Left cardiac atrium (tissue), 2 donors: ENCODE measurements around the gene GPN1. TPM values are rescaled to one million over a fixed set of nuclear protein-coding genes. Genes with fewer than 3 reads are reported as not detected.

Experiments used
- total RNA-seq, 2 donors: library from RNA; stranded (reverse); fragmentation: NEBNext Ultra II Directional; extraction: Animal tissue kit (Norgen Biotek cat#: 25700); gene quantifications; one replicate each; pipeline ENCODE4 v1.2.1, GENCODE V29; 2021
- donor health status: DM: no; HTN: yes; CAD: no; lungs with severe emphysema.
- donor health status: DM: yes; HTN: yes; CAD: no.

Gene GPN1
- total RNA-seq, 2 donors from 2014 or later, result 19.7 to 20.6 TPM

Other genes with a start within 250 kb of the GPN1 start
- gene ZNF513, start 248.3 kb upstream of the GPN1 start, total RNA-seq, result 10 to 100 TPM in 1 of 2 donors, 1 to 10 TPM in 1; 9.4 to 11.9 TPM
- 10 to 100 TPM; 35.2 to 42.1 TPM for gene PPM1G, start 219.5 kb upstream of the GPN1 start, total RNA-seq
- gene NRBP1, start 200.4 kb upstream of the GPN1 start, total RNA-seq, result 10 to 100 TPM; 50.5 to 58.7 TPM
- not detected for gene KRTCAP3, start 186.7 kb upstream of the GPN1 start, total RNA-seq
- gene IFT172, start 139.3 kb upstream of the GPN1 start, total RNA-seq, result 10 to 100 TPM; 19.0 to 20.5 TPM
- gene FNDC4, start 133.8 kb upstream of the GPN1 start, total RNA-seq, result 10 to 100 TPM; 16.5 to 32.5 TPM
- gene GCKR, start 132.2 kb upstream of the GPN1 start, total RNA-seq, result 1 to 10 TPM; 1.1 to 1.2 TPM
- 10 to 100 TPM; 20.0 to 20.8 TPM for gene ZNF512, start 46.0 kb upstream of the GPN1 start, total RNA-seq
- gene CCDC121, start within 50 bp of the GPN1 start, total RNA-seq, result 1 to 10 TPM; 3.6 to 5.4 TPM
- 10 to 100 TPM; 22.6 to 23.6 TPM for gene SUPT7L, start 34.6 kb downstream of the GPN1 start, total RNA-seq
- gene SLC4A1AP, start 34.8 kb downstream of the GPN1 start, total RNA-seq, result 10 to 100 TPM; 16.5 to 20.7 TPM
- 100 to 1,000 TPM; 198 to 226 TPM for gene MRPL33, start 142.7 kb downstream of the GPN1 start, total RNA-seq